Activated B cell treated with CpG ODN at 0.5 μM for 24 hours (primary cell): Measurements from ENCODE around the gene SLC25A51. TPM values are rescaled to one million over a fixed set of nuclear protein-coding genes. Genes with fewer than 3 reads are reported as not detected.

Source experiments
- ATAC-seq: fragments of 200-7000 bp; cut with Tn5 transposase; one replicate; pipeline ENCODE4 v1.10.0; 2021; ENCODE audit warnings: low read depth, mild to moderate bottlenecking, moderate library complexity
- CTCF ChIA-PET: fragments of 350-600 bp; sonication (Branson Sonifier 250); formaldehyde crosslinking; loops from one replicate; lab custom pipeline; 2021; ENCODE audit warnings: antibody characterized with exemption; lab: Charles Lee
- POLR2A ChIA-PET: fragments of 350-600 bp; sonication (Branson Sonifier 250); formaldehyde crosslinking; loops from one replicate; lab custom pipeline; 2021; ENCODE audit warnings: antibody characterized with exemption; lab: Charles Lee
- DNase-seq: peaks from one replicate; pipeline ENCODE4 v3.0.0; 2022
- H3K27ac Mint-ChIP-seq: one replicate; pipeline ENCODE4 v1.8.0; 2020; ENCODE audit warnings: mixed read lengths
- H3K27me3 Mint-ChIP-seq: one replicate; pipeline ENCODE4 v1.8.0; 2021; ENCODE audit warnings: mixed read lengths
- H3K36me3 Mint-ChIP-seq: one replicate; pipeline ENCODE4 v1.8.0; 2021; ENCODE audit warnings: low read depth, mixed read lengths
- H3K4me1 Mint-ChIP-seq: one replicate; pipeline ENCODE4 v1.8.0; 2021; ENCODE audit warnings: mixed read lengths
- H3K4me3 Mint-ChIP-seq: one replicate; pipeline ENCODE4 v1.8.0; 2020; ENCODE audit warnings: mild to moderate bottlenecking, mixed read lengths
- H3K9me3 Mint-ChIP-seq: one replicate; pipeline ENCODE4 v1.8.0; 2020; ENCODE audit warnings: mixed read lengths
- intact Hi-C: fragments of 100-400 bp; cut with micrococcal nuclease; formaldehyde crosslinking; loops from one replicate; pipeline ENCODE4 v1.15.1; 2024
- total RNA-seq: library from RNA; stranded (reverse); gene quantifications from 2 replicates; pipeline ENCODE4 v1.2.3, GENCODE V29; 2022
- TF ChIP-seq, protein P1 (sequence below): fragments of 200-600 bp; IDR thresholded peaks from one replicate; pipeline ENCODE4 v1.8.0; 2022; ENCODE audit warnings: antibody characterized with exemption, mild to moderate bottlenecking

The SLC25A51 gene
- total RNA-seq, 1 donor from 2014 or later, result 33.9 TPM

DNA sequence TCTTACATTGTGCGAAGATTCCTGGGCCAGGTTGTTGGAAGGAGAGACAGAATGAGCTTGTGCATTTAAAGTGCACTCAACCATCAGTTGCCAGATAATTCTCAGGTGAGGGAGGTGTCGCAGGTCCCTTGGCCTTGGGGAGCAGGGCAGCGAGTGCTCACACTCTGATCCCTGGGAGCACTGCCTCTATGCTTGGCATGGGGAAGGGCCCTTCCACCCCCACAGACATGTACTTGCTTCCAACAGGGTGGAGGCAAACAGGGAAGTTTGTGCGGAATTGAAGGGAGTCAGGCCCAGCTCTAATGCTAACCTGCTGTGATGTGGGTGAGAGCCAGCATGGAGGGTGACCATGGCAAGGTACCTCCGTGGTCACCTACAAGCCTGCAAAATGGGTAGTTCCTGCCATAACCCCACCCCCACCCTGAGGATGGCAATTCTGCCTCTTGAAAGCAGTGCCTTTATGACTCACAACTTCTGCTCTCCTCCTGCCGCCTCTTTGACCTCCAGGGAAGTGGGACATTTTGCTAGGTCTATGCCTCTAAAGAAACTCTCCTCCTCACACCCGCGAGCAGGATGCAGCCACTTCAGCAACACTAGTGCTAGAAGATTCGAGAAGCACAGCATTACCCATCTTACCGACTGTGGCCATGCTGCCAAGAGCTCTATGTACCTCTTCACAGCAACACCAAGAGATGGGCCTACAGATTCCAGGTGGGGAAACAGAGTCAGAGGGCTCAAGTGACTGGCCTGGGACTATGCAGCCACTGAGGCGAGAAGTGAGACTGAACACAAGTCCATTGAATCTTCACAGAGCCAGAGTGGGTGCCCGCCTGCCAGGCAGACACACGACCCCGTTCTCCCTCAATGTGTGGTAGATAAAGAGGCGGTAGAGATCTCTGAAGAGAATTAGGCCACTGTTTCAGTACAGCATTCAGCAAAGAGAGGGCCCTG is 22.1 kb upstream of the SLC25A51 start:
- peaks cover 3% of the 10 kb centered on the region for H3K9me3 Mint-ChIP-seq
- ChIA-PET CTCF (interaction anchor here (1.5 kb wide), 1 partner anchor 9 kb away, joined by 3 read pairs; no protein-coding TSS in a partner anchor), POLR2A (no interaction called here)
- no peak overlapping the region for H3K27ac Mint-ChIP-seq
- DNase-seq (no peak), ATAC-seq (no peak)
- no peaks in the 10 kb centered on the region for H3K4me1 Mint-ChIP-seq
- H3K27me3 Mint-ChIP-seq, result peaks cover 3% of the 10 kb centered on the region
- intact Hi-C loops, result no loop called here
- no peak overlapping the region for H3K4me3 Mint-ChIP-seq
- TF ChIP-seq, protein P1, sequence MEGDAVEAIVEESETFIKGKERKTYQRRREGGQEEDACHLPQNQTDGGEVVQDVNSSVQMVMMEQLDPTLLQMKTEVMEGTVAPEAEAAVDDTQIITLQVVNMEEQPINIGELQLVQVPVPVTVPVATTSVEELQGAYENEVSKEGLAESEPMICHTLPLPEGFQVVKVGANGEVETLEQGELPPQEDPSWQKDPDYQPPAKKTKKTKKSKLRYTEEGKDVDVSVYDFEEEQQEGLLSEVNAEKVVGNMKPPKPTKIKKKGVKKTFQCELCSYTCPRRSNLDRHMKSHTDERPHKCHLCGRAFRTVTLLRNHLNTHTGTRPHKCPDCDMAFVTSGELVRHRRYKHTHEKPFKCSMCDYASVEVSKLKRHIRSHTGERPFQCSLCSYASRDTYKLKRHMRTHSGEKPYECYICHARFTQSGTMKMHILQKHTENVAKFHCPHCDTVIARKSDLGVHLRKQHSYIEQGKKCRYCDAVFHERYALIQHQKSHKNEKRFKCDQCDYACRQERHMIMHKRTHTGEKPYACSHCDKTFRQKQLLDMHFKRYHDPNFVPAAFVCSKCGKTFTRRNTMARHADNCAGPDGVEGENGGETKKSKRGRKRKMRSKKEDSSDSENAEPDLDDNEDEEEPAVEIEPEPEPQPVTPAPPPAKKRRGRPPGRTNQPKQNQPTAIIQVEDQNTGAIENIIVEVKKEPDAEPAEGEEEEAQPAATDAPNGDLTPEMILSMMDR, result no peak
- no peaks in the 10 kb centered on the region for H3K36me3 Mint-ChIP-seq

DNA sequence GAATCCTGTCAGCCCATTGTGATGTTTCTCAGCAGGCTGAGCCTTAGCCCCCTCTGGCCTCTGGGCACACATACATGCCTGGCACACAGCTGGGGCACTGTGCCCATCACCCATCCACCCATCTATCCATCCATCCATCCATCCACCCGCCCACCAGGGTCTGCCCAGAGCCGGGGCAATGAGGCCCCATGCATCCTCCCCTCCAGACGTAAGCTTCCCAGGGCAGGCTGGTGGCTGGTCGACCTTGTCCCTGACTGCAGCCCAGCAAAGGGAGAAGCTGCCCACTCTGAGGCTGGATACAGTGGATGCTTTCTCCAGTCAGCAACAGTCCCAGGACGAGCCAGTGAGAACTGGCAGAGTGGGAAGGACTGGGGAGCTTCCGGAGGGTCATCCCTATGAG is 21.1 kb upstream of the SLC25A51 start:
- Mint-ChIP-seq H3K27ac (no peak overlapping the region), H3K36me3 (no peaks in the 10 kb centered on the region), H3K9me3 (no peaks in the 10 kb centered on the region), H3K4me1 (no peaks in the 10 kb centered on the region), H3K4me3 (no peak overlapping the region), H3K27me3 (peaks cover 3% of the 10 kb centered on the region)
- TF ChIP-seq, protein P1, result no peak
- ChIA-PET POLR2A (no interaction called here), CTCF (no interaction called here)
- intact Hi-C loops, result no loop called here
- no peak for ATAC-seq
- no peak for DNase-seq

DNA sequence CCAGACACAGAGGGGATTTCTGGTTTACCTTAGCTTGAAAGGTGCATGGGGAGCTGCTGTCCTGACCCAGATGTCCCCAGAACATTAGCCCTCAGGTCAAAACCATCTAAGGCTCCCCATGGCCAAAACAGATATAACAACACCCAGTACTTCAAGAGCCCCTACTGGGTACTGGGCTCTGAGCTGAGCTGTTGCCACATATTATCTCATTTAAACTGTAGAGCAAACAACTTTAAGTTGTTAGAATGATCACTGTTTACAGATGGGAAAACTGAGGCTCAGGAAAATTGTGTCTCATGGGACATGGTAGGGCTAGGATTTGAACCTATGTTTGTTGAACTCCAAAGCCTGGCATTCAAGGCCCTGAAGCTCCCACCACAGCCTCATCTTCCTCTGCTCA is 20.6 kb upstream of the SLC25A51 start:
- no peaks in the 10 kb centered on the region for H3K4me1 Mint-ChIP-seq
- TF ChIP-seq, protein P1, result no peak
- no peak overlapping the region for H3K27ac Mint-ChIP-seq
- intact Hi-C loops, result no loop called here
- ATAC-seq, result no peak
- CTCF ChIA-PET, result no interaction called here
- no peak overlapping the region for H3K4me3 Mint-ChIP-seq
- peaks cover 2% of the 10 kb centered on the region for H3K27me3 Mint-ChIP-seq
- H3K36me3 Mint-ChIP-seq, result no peaks in the 10 kb centered on the region
- H3K9me3 Mint-ChIP-seq, result no peaks in the 10 kb centered on the region
- POLR2A ChIA-PET, result no interaction called here
- no peak for DNase-seq

DNA sequence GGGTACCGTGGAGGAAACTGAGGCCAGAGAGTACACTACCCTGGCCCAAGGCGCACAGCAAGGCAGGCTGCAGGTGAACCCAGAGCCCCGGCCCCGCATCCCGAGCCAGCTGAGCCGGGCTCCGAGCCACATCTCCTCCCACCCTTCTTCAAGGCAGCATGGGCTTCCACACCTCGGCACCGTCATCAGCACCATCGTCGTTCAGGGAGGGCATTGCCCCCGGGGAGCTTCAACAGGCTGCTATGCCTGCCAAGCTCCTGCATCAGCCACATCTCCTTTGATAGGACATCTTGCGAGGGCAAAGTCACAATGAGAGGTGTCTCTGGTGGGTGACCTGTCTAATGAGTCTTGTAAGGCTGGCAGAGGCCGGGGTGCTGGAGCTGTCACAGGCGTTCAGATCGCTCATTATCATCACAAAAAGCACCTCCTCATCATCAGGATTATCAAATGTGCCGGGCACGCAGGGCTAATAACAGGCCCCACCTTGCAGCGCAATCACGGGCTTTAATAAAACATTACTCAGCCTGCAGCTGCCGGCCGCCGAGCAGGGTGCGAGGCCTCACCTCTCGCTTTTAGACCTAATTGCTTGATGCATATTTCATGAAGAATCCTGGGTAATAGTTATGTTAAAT is 20.0 kb upstream of the SLC25A51 start:
- ChIA-PET CTCF (no interaction called here), POLR2A (no interaction called here)
- DNase-seq, result no peak
- Mint-ChIP-seq H3K9me3 (no peaks in the 10 kb centered on the region), H3K27ac (no peak overlapping the region), H3K4me1 (no peaks in the 10 kb centered on the region), H3K36me3 (no peaks in the 10 kb centered on the region), H3K27me3 (no peaks in the 10 kb centered on the region), H3K4me3 (no peak overlapping the region)
- TF ChIP-seq, protein P1, result no peak
- intact Hi-C loops, result no loop called here
- no peak for ATAC-seq

DNA sequence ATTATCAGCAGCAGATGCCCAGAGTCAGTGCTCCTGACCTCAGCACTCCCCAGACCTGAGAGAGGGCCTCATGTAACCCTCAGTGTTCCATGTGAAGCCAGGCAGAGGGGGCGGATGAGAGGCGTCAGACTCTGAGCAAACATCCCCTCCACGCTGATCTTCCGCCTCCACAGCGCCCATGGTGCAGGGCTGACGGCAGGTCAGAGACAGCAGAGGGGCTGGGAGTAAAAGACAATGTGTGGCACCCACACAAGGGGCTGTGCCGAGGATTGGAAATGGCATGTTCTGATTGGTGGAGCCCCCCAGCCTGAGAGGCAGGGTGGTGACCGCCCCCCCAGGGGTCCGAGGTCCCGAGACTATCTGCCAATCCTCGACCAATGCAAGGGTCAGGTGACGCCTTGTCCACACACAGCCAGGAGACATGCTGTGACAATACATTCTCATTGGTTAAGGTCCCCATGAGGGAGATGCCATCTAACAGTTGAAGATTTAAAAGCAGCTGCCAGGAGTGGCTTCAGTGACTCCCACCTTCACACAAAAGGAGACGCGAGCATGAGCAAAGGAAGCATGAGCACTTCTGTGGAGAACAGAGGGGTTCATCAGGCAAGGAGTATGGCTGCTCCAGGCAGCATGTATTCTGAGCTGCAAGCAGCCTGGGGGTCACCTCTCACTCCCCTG is 19.3 kb upstream of the SLC25A51 start:
- Mint-ChIP-seq H3K27me3 (no peaks in the 10 kb centered on the region), H3K4me1 (no peaks in the 10 kb centered on the region), H3K9me3 (no peaks in the 10 kb centered on the region), H3K36me3 (no peaks in the 10 kb centered on the region), H3K4me3 (no peak overlapping the region), H3K27ac (no peak overlapping the region)
- intact Hi-C loops, result no loop called here
- CTCF ChIA-PET, result no interaction called here
- TF ChIP-seq, protein P1, result no peak
- ATAC-seq, result no peak
- no peak for DNase-seq
- POLR2A ChIA-PET, result no interaction called here
